ENCODE measurements around the gene FREY1. TPM values are rescaled to one million over a fixed set of nuclear protein-coding genes. Genes with fewer than 3 reads are reported as not detected.

FREY1 gene
- total and polyA plus RNA-seq, 2 of the 13 experiments (the other 11 are each of a cell fraction or from before 2014, with no cell fraction given): 0.44 to 0.73 TPM

- TF ChIP-seq, protein P1, sequence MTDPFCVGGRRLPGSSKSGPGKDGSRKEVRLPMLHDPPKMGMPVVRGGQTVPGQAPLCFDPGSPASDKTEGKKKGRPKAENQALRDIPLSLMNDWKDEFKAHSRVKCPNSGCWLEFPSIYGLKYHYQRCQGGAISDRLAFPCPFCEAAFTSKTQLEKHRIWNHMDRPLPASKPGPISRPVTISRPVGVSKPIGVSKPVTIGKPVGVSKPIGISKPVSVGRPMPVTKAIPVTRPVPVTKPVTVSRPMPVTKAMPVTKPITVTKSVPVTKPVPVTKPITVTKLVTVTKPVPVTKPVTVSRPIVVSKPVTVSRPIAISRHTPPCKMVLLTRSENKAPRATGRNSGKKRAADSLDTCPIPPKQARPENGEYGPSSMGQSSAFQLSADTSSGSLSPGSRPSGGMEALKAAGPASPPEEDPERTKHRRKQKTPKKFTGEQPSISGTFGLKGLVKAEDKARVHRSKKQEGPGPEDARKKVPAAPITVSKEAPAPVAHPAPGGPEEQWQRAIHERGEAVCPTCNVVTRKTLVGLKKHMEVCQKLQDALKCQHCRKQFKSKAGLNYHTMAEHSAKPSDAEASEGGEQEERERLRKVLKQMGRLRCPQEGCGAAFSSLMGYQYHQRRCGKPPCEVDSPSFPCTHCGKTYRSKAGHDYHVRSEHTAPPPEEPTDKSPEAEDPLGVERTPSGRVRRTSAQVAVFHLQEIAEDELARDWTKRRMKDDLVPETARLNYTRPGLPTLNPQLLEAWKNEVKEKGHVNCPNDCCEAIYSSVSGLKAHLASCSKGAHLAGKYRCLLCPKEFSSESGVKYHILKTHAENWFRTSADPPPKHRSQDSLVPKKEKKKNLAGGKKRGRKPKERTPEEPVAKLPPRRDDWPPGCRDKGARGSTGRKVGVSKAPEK (CRISPR knock-in tag; IDR thresholded peaks at IDR 0.05; ENCODE audit: borderline replicate concordance): no peak
- TF ChIP-seq ZNF792 (CRISPR knock-in tag; IDR thresholded peaks at IDR 0.05) (no peak), FOXP1 (IDR thresholded peaks at IDR 0.05) (no peak), FOXP1 (CRISPR knock-in tag; IDR thresholded peaks at IDR 0.05) (no peak), ATM (IDR thresholded peaks at IDR 0.05; ENCODE audit: borderline replicate concordance) (no peak), MXI1 (IDR thresholded peaks at IDR 0.05; ENCODE audit: borderline replicate concordance, low read depth, low read length) (no peak)
These were observed 30.7 kb downstream of the FREY1 start (continued) for GRCh38 chr11:45876401-45876800.

- H3K79me2 ChIP-seq (ENCODE audit: insufficient read depth, low read length): no peaks in the 10 kb centered on the region
- POLR2A ChIA-PET: no interaction called here
- TF ChIP-seq ZNF83 (CRISPR knock-in tag; IDR thresholded peaks at IDR 0.05; ENCODE audit: borderline replicate concordance) (no peak), ZNF333 (CRISPR knock-in tag; IDR thresholded peaks at IDR 0.05; ENCODE audit: borderline replicate concordance) (no peak), SP5 (CRISPR knock-in tag; IDR thresholded peaks at IDR 0.05; ENCODE audit: borderline replicate concordance, low read depth) (no peak), RAD21 (CRISPR knock-in tag; IDR thresholded peaks at IDR 0.05) (peak; percentile 69), JDP2 (CRISPR knock-in tag; IDR thresholded peaks at IDR 0.05; ENCODE audit: borderline replicate concordance) (no peak), GATA4 (IDR thresholded peaks at IDR 0.05; ENCODE audit: borderline replicate concordance, low read depth) (no peak), MAFF (IDR thresholded peaks at IDR 0.05; ENCODE audit: low read depth, low read length) (peak; percentile 66), MAFK (conservative IDR thresholded peaks at IDR 0.05 in 1 of 2, IDR thresholded peaks at IDR 0.05 in 1 of 2; ENCODE audit: low read length in 2 of 2) (peak; percentile 63 to 80; a peak in 3 of 4 replicates)
- TF ChIP-seq, protein P2, sequence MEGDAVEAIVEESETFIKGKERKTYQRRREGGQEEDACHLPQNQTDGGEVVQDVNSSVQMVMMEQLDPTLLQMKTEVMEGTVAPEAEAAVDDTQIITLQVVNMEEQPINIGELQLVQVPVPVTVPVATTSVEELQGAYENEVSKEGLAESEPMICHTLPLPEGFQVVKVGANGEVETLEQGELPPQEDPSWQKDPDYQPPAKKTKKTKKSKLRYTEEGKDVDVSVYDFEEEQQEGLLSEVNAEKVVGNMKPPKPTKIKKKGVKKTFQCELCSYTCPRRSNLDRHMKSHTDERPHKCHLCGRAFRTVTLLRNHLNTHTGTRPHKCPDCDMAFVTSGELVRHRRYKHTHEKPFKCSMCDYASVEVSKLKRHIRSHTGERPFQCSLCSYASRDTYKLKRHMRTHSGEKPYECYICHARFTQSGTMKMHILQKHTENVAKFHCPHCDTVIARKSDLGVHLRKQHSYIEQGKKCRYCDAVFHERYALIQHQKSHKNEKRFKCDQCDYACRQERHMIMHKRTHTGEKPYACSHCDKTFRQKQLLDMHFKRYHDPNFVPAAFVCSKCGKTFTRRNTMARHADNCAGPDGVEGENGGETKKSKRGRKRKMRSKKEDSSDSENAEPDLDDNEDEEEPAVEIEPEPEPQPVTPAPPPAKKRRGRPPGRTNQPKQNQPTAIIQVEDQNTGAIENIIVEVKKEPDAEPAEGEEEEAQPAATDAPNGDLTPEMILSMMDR (CRISPR knock-in tag; IDR thresholded peaks at IDR 0.05): peak; percentile 83
- TF ChIP-seq, protein P3, sequence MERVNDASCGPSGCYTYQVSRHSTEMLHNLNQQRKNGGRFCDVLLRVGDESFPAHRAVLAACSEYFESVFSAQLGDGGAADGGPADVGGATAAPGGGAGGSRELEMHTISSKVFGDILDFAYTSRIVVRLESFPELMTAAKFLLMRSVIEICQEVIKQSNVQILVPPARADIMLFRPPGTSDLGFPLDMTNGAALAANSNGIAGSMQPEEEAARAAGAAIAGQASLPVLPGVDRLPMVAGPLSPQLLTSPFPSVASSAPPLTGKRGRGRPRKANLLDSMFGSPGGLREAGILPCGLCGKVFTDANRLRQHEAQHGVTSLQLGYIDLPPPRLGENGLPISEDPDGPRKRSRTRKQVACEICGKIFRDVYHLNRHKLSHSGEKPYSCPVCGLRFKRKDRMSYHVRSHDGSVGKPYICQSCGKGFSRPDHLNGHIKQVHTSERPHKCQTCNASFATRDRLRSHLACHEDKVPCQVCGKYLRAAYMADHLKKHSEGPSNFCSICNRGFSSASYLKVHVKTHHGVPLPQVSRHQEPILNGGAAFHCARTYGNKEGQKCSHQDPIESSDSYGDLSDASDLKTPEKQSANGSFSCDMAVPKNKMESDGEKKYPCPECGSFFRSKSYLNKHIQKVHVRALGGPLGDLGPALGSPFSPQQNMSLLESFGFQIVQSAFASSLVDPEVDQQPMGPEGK (CRISPR knock-in tag; IDR thresholded peaks at IDR 0.05): no peak
These were observed 34.3 kb downstream of the FREY1 start for GRCh38 chr11:45872651-45873356.

More at GRCh38 chr11:45872651-45873356, 34.3 kb downstream of the FREY1 start:
- intact Hi-C loops (cut with micrococcal nuclease; ENCODE audit: unreplicated experiment) (loop anchor here (1.0 kb wide), 1 partner anchor 133 kb away; no protein-coding TSS in a partner anchor), in situ Hi-C loops (cut with HindIII; ENCODE audit: extremely low pct_ligation_motif_present, low pct_unique_long_range_greater_than_20kb) (no loop called here)
- 0 out of 2 replicates have a peak, but pooled peaks cover 3% of the 10 kb centered on the region for H4K20me1 ChIP-seq (ENCODE audit: insufficient read depth, low read length)
- H3K27me3 ChIP-seq (ENCODE audit: control insufficient read depth in 1 of 2, insufficient read depth in 2 of 2, low read length in 2 of 2): no peaks in the 10 kb centered on the region
- no peaks in the 10 kb centered on the region for H3K4me1 ChIP-seq (ENCODE audit: insufficient read depth, low read length)
- no peak overlapping the region for H3K4me3 ChIP-seq (replicated peaks in 1 of 3; ENCODE audit: insufficient read depth in 1 of 3, low read depth in 2 of 3, low read length in 3 of 3)
- WGBS (ENCODE audit: low lambda C conversion rate): 91% methylated on average over 9 of the region's 9 CpGs
- no TSS peak for BruUV-seq (replicated peaks)
- FAIRE-seq: peak; percentile 36
- H3K36me3 ChIP-seq (replicated peaks in 1 of 2; ENCODE audit: control insufficient read depth in 1 of 2, insufficient read depth in 2 of 2, low read length in 2 of 2): peaks cover 29 to 73% of the 10 kb centered on the region in 2 experiments
- CTCF ChIA-PET (ENCODE audit: low intra/inter-chr PET ratio, low total read pairs): interaction anchor here (1.3 kb wide), 1 partner anchor 133 kb away, joined by 5 read pairs; no protein-coding TSS in a partner anchor
- no peak overlapping the region for H3K4me2 ChIP-seq (ENCODE audit: low read depth, low read length)
- H3K9ac ChIP-seq (ENCODE audit: insufficient read depth, low read depth, low read length): no peak overlapping the region
- no peak overlapping the region for H3K27ac ChIP-seq (ENCODE audit: extremely low read length, insufficient read depth, low read length)
- ATAC-seq: peak; percentile 90
- DNase-seq (ENCODE audit: low spot score): peak; percentile 29
- H3K9me3 ChIP-seq (ENCODE audit: low read length): no peaks in the 10 kb centered on the region
- H2AFZ ChIP-seq (ENCODE audit: low read length): no peak overlapping the region
